ENCODE measurements around the gene RAP1GAP.

RAP1GAP gene

DNA sequence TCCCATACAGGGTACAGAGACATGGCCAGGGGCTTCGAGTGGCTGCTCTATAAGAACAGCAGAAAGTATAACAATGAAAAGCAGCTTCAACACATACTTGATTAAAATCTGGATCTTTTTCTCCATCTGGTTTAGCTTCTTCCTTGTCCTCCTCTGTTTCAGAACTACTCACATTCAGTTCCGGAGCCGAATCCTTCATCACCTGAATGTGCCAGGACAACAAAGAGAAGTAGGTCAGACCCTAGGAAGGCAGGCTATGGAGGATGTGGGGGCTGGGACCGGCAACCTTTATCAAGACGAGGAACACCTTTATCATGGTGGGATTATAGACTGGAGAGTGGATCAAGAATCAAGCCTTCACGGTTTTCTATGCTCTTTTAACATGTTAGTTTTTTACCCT, 32.2 kb upstream of the RAP1GAP start:
- Histone ChIP-seq H3K27me3 (ENCODE audit: control insufficient read depth, insufficient read depth, low read length) (no peaks in the 10 kb centered on the region), H3K36me3 (ENCODE audit: control insufficient read depth, insufficient read depth, low read length) (peaks cover 3% of the 10 kb centered on the region; the same call in 1 of the 2 replicates), H3K27ac (ENCODE audit: low read length) (no peak overlapping the region), H3K4me3 (ENCODE audit: low read length) (no peak overlapping the region), H3K4me1 (ENCODE audit: control insufficient read depth, insufficient read depth, low read length) (no peaks in the 10 kb centered on the region), H3K9me3 (ENCODE audit: control insufficient read depth, insufficient read depth, low read length) (no peaks in the 10 kb centered on the region)
- DNase-seq (ENCODE audit: low read depth, low spot score) = no peak
- no CpG with 5 or more reads among the region's 6 CpGs for WGBS (ENCODE audit: insufficient coverage, insufficient read length)

DNA sequence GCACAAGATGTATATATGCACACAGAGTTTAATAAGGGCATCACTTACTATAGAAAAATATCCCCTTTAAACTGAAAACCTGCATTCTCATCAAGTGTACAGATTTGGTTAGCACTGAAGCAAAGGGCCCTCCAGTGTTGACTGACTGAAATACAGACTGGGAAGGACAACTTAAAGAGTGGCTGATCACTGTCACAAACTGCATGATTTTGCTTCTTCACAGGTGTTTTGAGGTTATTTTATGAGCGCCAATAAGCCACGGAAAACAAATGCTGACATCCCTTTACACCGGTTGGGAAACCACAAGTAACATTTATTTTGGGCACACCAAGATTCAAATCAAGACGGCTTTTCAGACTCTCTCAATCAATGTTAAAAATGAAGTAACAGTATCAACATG, 30.9 kb upstream of the RAP1GAP start:
- H3K27ac ChIP-seq (ENCODE audit: low read length) = no peak overlapping the region
- no peaks in the 10 kb centered on the region for H3K27me3 ChIP-seq (ENCODE audit: control insufficient read depth, insufficient read depth, low read length)
- no peak overlapping the region for H3K4me3 ChIP-seq (ENCODE audit: low read length)
- H3K9me3 ChIP-seq (ENCODE audit: control insufficient read depth, insufficient read depth, low read length) = no peaks in the 10 kb centered on the region
- H3K36me3 ChIP-seq (ENCODE audit: control insufficient read depth, insufficient read depth, low read length) = peaks cover 3% of the 10 kb centered on the region; the same call in 1 of the 2 replicates
- no peaks in the 10 kb centered on the region for H3K4me1 ChIP-seq (ENCODE audit: control insufficient read depth, insufficient read depth, low read length)
- WGBS (ENCODE audit: insufficient coverage, insufficient read length) = no CpG with 5 or more reads among the region's 4 CpGs
- DNase-seq (ENCODE audit: low read depth, low spot score) = no peak

GRCh38 chr1:21696931-21697330, 27.8 kb upstream of the RAP1GAP start:
- no peak overlapping the region for H3K27ac ChIP-seq (ENCODE audit: low read length)
- no peaks in the 10 kb centered on the region for H3K9me3 ChIP-seq (ENCODE audit: control insufficient read depth, insufficient read depth, low read length)
- H3K4me3 ChIP-seq (ENCODE audit: low read length) = no peak overlapping the region
- H3K4me1 ChIP-seq (ENCODE audit: control insufficient read depth, insufficient read depth, low read length) = no peaks in the 10 kb centered on the region
- peaks cover 15% of the 10 kb centered on the region; the same call in 1 of the 2 replicates for H3K36me3 ChIP-seq (ENCODE audit: control insufficient read depth, insufficient read depth, low read length)
- WGBS (ENCODE audit: insufficient coverage, insufficient read length) = no CpG with 5 or more reads among the region's 6 CpGs
- no peak for DNase-seq (ENCODE audit: low read depth, low spot score)
- no peaks in the 10 kb centered on the region for H3K27me3 ChIP-seq (ENCODE audit: control insufficient read depth, insufficient read depth, low read length)

- Histone ChIP-seq H3K9me3 (ENCODE audit: control insufficient read depth, insufficient read depth, low read length) (no peaks in the 10 kb centered on the region), H3K4me1 (ENCODE audit: control insufficient read depth, insufficient read depth, low read length) (no peaks in the 10 kb centered on the region), H3K4me3 (ENCODE audit: low read length) (no peak overlapping the region), H3K36me3 (ENCODE audit: control insufficient read depth, insufficient read depth, low read length) (peaks cover 12% of the 10 kb centered on the region; the same call in 1 of the 2 replicates), H3K27ac (ENCODE audit: low read length) (no peak overlapping the region), H3K27me3 (ENCODE audit: control insufficient read depth, insufficient read depth, low read length) (no peaks in the 10 kb centered on the region)
- DNase-seq (ENCODE audit: low read depth, low spot score) = no peak
Observed at GRCh38 chr1:21693732-21694131, 24.6 kb upstream of the RAP1GAP start.

DNA sequence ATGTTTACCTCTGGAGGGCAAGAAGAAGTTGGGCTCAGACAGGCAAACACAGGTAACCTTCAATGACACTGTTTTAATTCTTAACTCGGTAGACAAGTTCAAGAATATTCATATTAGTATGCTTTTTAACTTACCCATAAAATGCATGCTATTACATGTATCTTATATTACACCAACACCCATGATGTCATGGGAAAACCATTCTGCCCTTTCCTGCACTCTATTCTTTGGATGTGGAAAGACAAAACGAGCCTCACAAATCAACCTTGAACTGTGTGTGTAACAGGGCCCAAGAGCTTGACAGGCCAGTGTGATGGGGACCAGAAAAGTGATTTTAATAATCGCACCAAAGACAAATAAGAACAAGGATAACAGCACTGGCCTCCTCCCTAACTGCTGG, 22.6 kb upstream of the RAP1GAP start:
- no peak for DNase-seq (ENCODE audit: low read depth, low spot score)
- Histone ChIP-seq H3K4me1 (ENCODE audit: control insufficient read depth, insufficient read depth, low read length) (no peaks in the 10 kb centered on the region), H3K9me3 (ENCODE audit: control insufficient read depth, insufficient read depth, low read length) (no peaks in the 10 kb centered on the region), H3K27me3 (ENCODE audit: control insufficient read depth, insufficient read depth, low read length) (no peaks in the 10 kb centered on the region), H3K27ac (ENCODE audit: low read length) (no peak overlapping the region), H3K36me3 (ENCODE audit: control insufficient read depth, insufficient read depth, low read length) (peaks cover 12% of the 10 kb centered on the region; the same call in 1 of the 2 replicates), H3K4me3 (ENCODE audit: low read length) (no peak overlapping the region)
- WGBS (ENCODE audit: insufficient coverage, insufficient read length) = no CpG with 5 or more reads among the region's 3 CpGs

- Histone ChIP-seq H3K4me1 (ENCODE audit: control insufficient read depth, insufficient read depth, low read length) (no peaks in the 10 kb centered on the region), H3K4me3 (ENCODE audit: low read length) (no peak overlapping the region), H3K36me3 (ENCODE audit: control insufficient read depth, insufficient read depth, low read length) (peaks cover 12% of the 10 kb centered on the region; the same call in 1 of the 2 replicates), H3K27ac (ENCODE audit: low read length) (no peak overlapping the region), H3K9me3 (ENCODE audit: control insufficient read depth, insufficient read depth, low read length) (no peaks in the 10 kb centered on the region), H3K27me3 (ENCODE audit: control insufficient read depth, insufficient read depth, low read length) (no peaks in the 10 kb centered on the region)
- no CpG with 5 or more reads among the region's 6 CpGs for WGBS (ENCODE audit: insufficient coverage, insufficient read length)
- no peak for DNase-seq (ENCODE audit: low read depth, low spot score)
Observed at GRCh38 chr1:21689661-21690372, 20.7 kb upstream of the RAP1GAP start.

- H3K4me1 ChIP-seq (ENCODE audit: control insufficient read depth, insufficient read depth, low read length) = no peaks in the 10 kb centered on the region
- no peaks in the 10 kb centered on the region for H3K27me3 ChIP-seq (ENCODE audit: control insufficient read depth, insufficient read depth, low read length)
- H3K9me3 ChIP-seq (ENCODE audit: control insufficient read depth, insufficient read depth, low read length) = no peaks in the 10 kb centered on the region
- peaks cover 2% of the 10 kb centered on the region; the same call in 1 of the 2 replicates for H3K36me3 ChIP-seq (ENCODE audit: control insufficient read depth, insufficient read depth, low read length)
- H3K27ac ChIP-seq (ENCODE audit: low read length) = no peak overlapping the region
- WGBS (ENCODE audit: insufficient coverage, insufficient read length) = 100% methylated on average over 1 of the region's 2 CpGs
- DNase-seq (ENCODE audit: low read depth, low spot score) = no peak
- H3K4me3 ChIP-seq (ENCODE audit: low read length) = no peak overlapping the region
Observed at GRCh38 chr1:21687081-21687529, 17.9 kb upstream of the RAP1GAP start.

DNA sequence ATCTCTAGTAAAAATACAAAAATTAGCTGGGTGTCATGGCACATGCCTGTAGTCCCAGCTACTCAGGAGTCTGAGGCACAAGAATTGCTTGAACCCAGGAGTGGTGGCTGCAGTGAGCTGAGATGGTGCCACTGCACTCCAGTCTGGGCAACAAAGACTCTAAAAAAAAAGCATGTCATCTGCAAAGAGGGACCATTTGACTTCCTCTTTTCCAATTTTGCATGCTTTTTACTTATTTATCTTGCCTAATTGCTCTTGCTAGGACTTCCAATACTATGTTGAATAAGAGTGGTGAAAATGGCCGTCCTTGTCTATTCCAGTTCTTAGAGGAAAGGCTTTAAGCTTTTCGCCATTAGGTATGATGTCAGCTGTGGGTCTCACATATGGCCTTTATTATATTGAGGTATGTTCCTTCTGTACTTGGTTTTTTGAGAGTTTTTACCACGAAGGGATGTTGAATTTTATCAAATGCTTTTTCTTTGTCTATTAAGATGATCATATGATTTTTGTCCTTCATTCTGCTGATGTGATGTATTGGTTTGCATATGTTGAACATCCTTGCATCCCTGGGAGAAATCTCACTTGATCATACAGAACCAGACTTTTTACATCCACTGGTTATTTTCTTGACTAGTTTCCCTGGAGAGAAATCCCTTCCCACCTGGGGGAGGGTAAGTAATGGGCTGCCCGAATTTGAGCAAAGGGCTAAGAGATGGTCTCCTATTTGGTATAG, 17.0 kb upstream of the RAP1GAP start:
- Histone ChIP-seq H3K9me3 (ENCODE audit: control insufficient read depth, insufficient read depth, low read length) (no peaks in the 10 kb centered on the region), H3K27me3 (ENCODE audit: control insufficient read depth, insufficient read depth, low read length) (no peaks in the 10 kb centered on the region), H3K4me1 (ENCODE audit: control insufficient read depth, insufficient read depth, low read length) (no peaks in the 10 kb centered on the region), H3K4me3 (ENCODE audit: low read length) (no peak overlapping the region), H3K27ac (ENCODE audit: low read length) (no peak overlapping the region), H3K36me3 (ENCODE audit: control insufficient read depth, insufficient read depth, low read length) (no peaks in the 10 kb centered on the region; the same call in 1 of the 2 replicates)
- DNase-seq (ENCODE audit: low read depth, low spot score) = no peak
- WGBS (ENCODE audit: insufficient coverage, insufficient read length) = no CpG with 5 or more reads among the region's 4 CpGs

- Histone ChIP-seq H3K4me1 (ENCODE audit: control insufficient read depth, insufficient read depth, low read length) (no peaks in the 10 kb centered on the region), H3K27ac (ENCODE audit: low read length) (no peak overlapping the region), H3K9me3 (ENCODE audit: control insufficient read depth, insufficient read depth, low read length) (no peaks in the 10 kb centered on the region), H3K36me3 (ENCODE audit: control insufficient read depth, insufficient read depth, low read length) (no peaks in the 10 kb centered on the region), H3K27me3 (ENCODE audit: control insufficient read depth, insufficient read depth, low read length) (no peaks in the 10 kb centered on the region), H3K4me3 (ENCODE audit: low read length) (no peak overlapping the region)
- DNase-seq (ENCODE audit: low read depth, low spot score) = no peak
- no CpG with 5 or more reads among the region's 9 CpGs for WGBS (ENCODE audit: insufficient coverage, insufficient read length)
Observed at GRCh38 chr1:21681426-21681825, 12.3 kb upstream of the RAP1GAP start.

GRCh38 chr1:21680918-21681317, 11.8 kb upstream of the RAP1GAP start:
- DNase-seq (ENCODE audit: low read depth, low spot score) = no peak
- Histone ChIP-seq H3K36me3 (ENCODE audit: control insufficient read depth, insufficient read depth, low read length) (no peaks in the 10 kb centered on the region), H3K4me1 (ENCODE audit: control insufficient read depth, insufficient read depth, low read length) (no peaks in the 10 kb centered on the region), H3K9me3 (ENCODE audit: control insufficient read depth, insufficient read depth, low read length) (no peaks in the 10 kb centered on the region), H3K27ac (ENCODE audit: low read length) (no peak overlapping the region), H3K27me3 (ENCODE audit: control insufficient read depth, insufficient read depth, low read length) (no peaks in the 10 kb centered on the region), H3K4me3 (ENCODE audit: low read length) (no peak overlapping the region)
- no CpG with 5 or more reads among the region's 3 CpGs for WGBS (ENCODE audit: insufficient coverage, insufficient read length)
